ENCODE data around the gene ADD3.

ADD3 gene

GRCh38 chr10:110002801-110003523 is 4.8 kb upstream of the ADD3 start:
- DNase-seq (ENCODE audit: low read depth), result no peak

GRCh38 chr10:110003524-110003885 is 4.3 kb upstream of the ADD3 start:
- no peak for DNase-seq (ENCODE audit: low read depth)

- peak; percentile 75 for DNase-seq (ENCODE audit: low read depth)
These were observed 2.1 kb upstream of the ADD3 start for GRCh38 chr10:110005719-110006118.

- DNase-seq (ENCODE audit: low read depth), result peak; percentile 56
These were observed 1.2 kb upstream of the ADD3 start for GRCh38 chr10:110006358-110007160.

- peak; percentile 56 for DNase-seq (ENCODE audit: low read depth)
These were observed 553 bp upstream of the ADD3 start for GRCh38 chr10:110007161-110007700.

- no peak for DNase-seq (ENCODE audit: low read depth)
These were observed 945 bp downstream of the ADD3 start for GRCh38 chr10:110008518-110009339.

GRCh38 chr10:110009736-110010475 is 2.1 kb downstream of the ADD3 start:
- no peak for DNase-seq (ENCODE audit: low read depth)

GRCh38 chr10:110010486-110011378 is 2.9 kb downstream of the ADD3 start:
- peak; percentile 41 for DNase-seq (ENCODE audit: low read depth)

- DNase-seq (ENCODE audit: low read depth), result no peak
These were observed 3.9 kb downstream of the ADD3 start for GRCh38 chr10:110011681-110012080.

GRCh38 chr10:110013630-110014293 is 6.0 kb downstream of the ADD3 start:
- DNase-seq (ENCODE audit: low read depth), result no peak

GRCh38 chr10:110016039-110016438 is 8.3 kb downstream of the ADD3 start:
- DNase-seq (ENCODE audit: low read depth), result no peak

GRCh38 chr10:110017052-110017451 is 9.3 kb downstream of the ADD3 start:
- DNase-seq (ENCODE audit: low read depth), result no peak

- DNase-seq (ENCODE audit: low read depth), result peak; percentile 35
These were observed 10.1 kb downstream of the ADD3 start for GRCh38 chr10:110017907-110018306.

GRCh38 chr10:110020265-110020664 is 12.5 kb downstream of the ADD3 start:
- DNase-seq (ENCODE audit: low read depth), result no peak

GRCh38 chr10:110022716-110023504 is 15.1 kb downstream of the ADD3 start:
- DNase-seq (ENCODE audit: low read depth), result no peak

- DNase-seq (ENCODE audit: low read depth), result no peak
These were observed 16.1 kb downstream of the ADD3 start for GRCh38 chr10:110023785-110024465.

- no peak for DNase-seq (ENCODE audit: low read depth)
These were observed 21.7 kb downstream of the ADD3 start for GRCh38 chr10:110029450-110029849.
